Forelimb muscle (tissue), 1 donor: ENCODE measurements around the gene TBL2. TPM values are rescaled to one million over a fixed set of nuclear protein-coding genes. Genes with fewer than 3 reads are reported as not detected.
A peak's percentile ranks its signal among the peaks of the same experiment; 100 is the strongest.
"Not testable (repeated sequence)": the region's sequence is repeated elsewhere in the genome, so short reads cannot be mapped to it uniquely, and the experiment has no call there.

Experiments used
- DNase-seq: peaks from one replicate; pipeline ENCODE4 v3.0.0-alpha.2; 2013; ENCODE audit warnings: low read depth
- polyA plus RNA-seq: library from polyadenylated mRNA; unstranded; fragments of 120-200 nt; gene quantifications from one replicate; pipeline ENCODE4 v1.2.1, GENCODE V29; 2013; ENCODE audit not compliant: insufficient read length

TBL2 gene
- 23.5 TPM for polyA plus RNA-seq

GRCh38 chr7:73578342-73579128, at the start of gene TBL2:
Gene TBL2, minus strand, starts transcription at chr7:73578579. Its CDS starts 30 bp downstream, at chr7:73578549.
- peak; percentile 95 for DNase-seq

- no peak for DNase-seq
Measured at GRCh38 chr7:73626814-73627213, 48.4 kb upstream of the TBL2 start.

GRCh38 chr7:73625276-73625675, 46.9 kb upstream of the TBL2 start:
- DNase-seq = no peak

GRCh38 chr7:73624669-73625001, 46.3 kb upstream of the TBL2 start:
- DNase-seq = no peak

- DNase-seq = no peak
Measured at GRCh38 chr7:73623798-73624668, 45.7 kb upstream of the TBL2 start, which contains the start of gene MLXIPL. Gene MLXIPL, minus strand, starts transcription at chr7:73624522. Its CDS starts 30 bp downstream, at chr7:73624492.

- no peak for DNase-seq
Measured at GRCh38 chr7:73622909-73623797, 44.8 kb upstream of the TBL2 start.

GRCh38 chr7:73622527-73622908, 44.1 kb upstream of the TBL2 start:
- no peak for DNase-seq

GRCh38 chr7:73621168-73622063, 43.0 kb upstream of the TBL2 start:
- DNase-seq = no peak

- not testable (repeated sequence) for DNase-seq
Measured at GRCh38 chr7:73619394-73619793, 41.0 kb upstream of the TBL2 start.

- DNase-seq = no peak
Measured at GRCh38 chr7:73618538-73618937, 40.2 kb upstream of the TBL2 start.

GRCh38 chr7:73617520-73617919, 39.1 kb upstream of the TBL2 start:
- not testable (repeated sequence) for DNase-seq

- DNase-seq = no peak
Measured at GRCh38 chr7:73615886-73616285, 37.5 kb upstream of the TBL2 start.

- DNase-seq = not testable (repeated sequence)
Measured at GRCh38 chr7:73614937-73615336, 36.6 kb upstream of the TBL2 start.

GRCh38 chr7:73613954-73614735, 35.8 kb upstream of the TBL2 start:
- no peak for DNase-seq

- DNase-seq = no peak
Measured at GRCh38 chr7:73612598-73613269, 34.4 kb upstream of the TBL2 start.

- no peak for DNase-seq
Measured at GRCh38 chr7:73611017-73611555, 32.7 kb upstream of the TBL2 start.

GRCh38 chr7:73610105-73610504, 31.7 kb upstream of the TBL2 start:
- no peak for DNase-seq

GRCh38 chr7:73607692-73607983, 29.3 kb upstream of the TBL2 start:
- DNase-seq = not testable (repeated sequence)
